MCF 10A (cell line): ENCODE measurements around the gene ICE2. TPM values are rescaled to one million over a fixed set of nuclear protein-coding genes. Genes with fewer than 3 reads are reported as not detected.

ENCODE experiments used
- Bru-seq: library from RNA; stranded (reverse); fragments of 400-500 nt; gene quantifications from one replicate; lab custom pipeline; 2021; lab: Mats Ljungman, UMichigan
- BruChase-seq, 2 experiments: library from RNA; stranded (reverse); fragments of 400-500 nt; gene quantifications; one replicate each; lab custom pipeline; 2021; lab: Mats Ljungman, UMichigan
- BruUV-seq: library from RNA; stranded (reverse); fragments of 400-500 nt; replicated peaks from 2 replicates; lab custom pipeline; 2021; lab: Mats Ljungman, UMichigan
- CTCF ChIA-PET: fragments of 300-600 bp; sonication (Branson Sonifier 250); formaldehyde crosslinking; extraction: SDS; loops from one replicate; lab custom pipeline; 2021; ENCODE audit warnings: antibody characterized with exemption, inconsistent platforms; lab: Yijun Ruan, JAX
- POLR2A ChIA-PET: fragments of 300-600, 350-650 bp; sonication (Branson Sonifier 250); formaldehyde crosslinking; extraction: SDS; loops from one replicate; lab custom pipeline; 2020; ENCODE audit warnings: antibody characterized with exemption, inconsistent platforms; lab: Yijun Ruan, JAX
- DNase-seq: peaks from one replicate; pipeline ENCODE4 v3.0.0-alpha.2; 2018; ENCODE audit not compliant: unreplicated experiment
- H3K27ac Mint-ChIP-seq: one replicate; pipeline ENCODE4 v1.8.0; 2022; ENCODE audit warnings: mild to moderate bottlenecking, low read depth, mixed read lengths; ENCODE audit not compliant: unreplicated experiment
- H3K27me3 Mint-ChIP-seq: one replicate; pipeline ENCODE4 v1.8.0; 2022; ENCODE audit warnings: mixed read lengths; ENCODE audit not compliant: insufficient read depth, unreplicated experiment
- H3K36me3 Mint-ChIP-seq: one replicate; pipeline ENCODE4 v1.8.0; 2022; ENCODE audit warnings: mild to moderate bottlenecking, moderate library complexity, mixed read lengths; ENCODE audit not compliant: insufficient read depth, unreplicated experiment
- H3K4me1 Mint-ChIP-seq: one replicate; pipeline ENCODE4 v1.8.0; 2022; ENCODE audit warnings: mixed read lengths; ENCODE audit not compliant: insufficient read depth, unreplicated experiment
- H3K4me3 Mint-ChIP-seq: one replicate; pipeline ENCODE4 v1.8.0; 2022; ENCODE audit warnings: mild to moderate bottlenecking, moderate library complexity, mixed read lengths; ENCODE audit not compliant: unreplicated experiment
- H3K9me3 Mint-ChIP-seq: one replicate; pipeline ENCODE4 v1.8.0; 2022; ENCODE audit warnings: mixed read lengths; ENCODE audit not compliant: unreplicated experiment
- intact Hi-C: fragments of 100-400 bp; cut with micrococcal nuclease; formaldehyde crosslinking; loops from 2 replicates; pipeline ENCODE4 v1.14.1; 2022
- long read RNA-seq: library from polyadenylated mRNA; stranded (forward); transcript quantifications from one replicate; pipeline ENCODE4 v2.0.0, GENCODE V29; 2022
- total RNA-seq: library from RNA; stranded (reverse); gene quantifications from 2 replicates; pipeline ENCODE4 v1.2.3, GENCODE V29; 2022
- TF ChIP-seq, protein P1 (sequence below): fragments of 200-600 bp; IDR thresholded peaks from one replicate; pipeline ENCODE4 v1.8.0; 2022; ENCODE audit warnings: antibody characterized with exemption, mild to moderate bottlenecking; ENCODE audit not compliant: unreplicated experiment

Gene ICE2, protein sequence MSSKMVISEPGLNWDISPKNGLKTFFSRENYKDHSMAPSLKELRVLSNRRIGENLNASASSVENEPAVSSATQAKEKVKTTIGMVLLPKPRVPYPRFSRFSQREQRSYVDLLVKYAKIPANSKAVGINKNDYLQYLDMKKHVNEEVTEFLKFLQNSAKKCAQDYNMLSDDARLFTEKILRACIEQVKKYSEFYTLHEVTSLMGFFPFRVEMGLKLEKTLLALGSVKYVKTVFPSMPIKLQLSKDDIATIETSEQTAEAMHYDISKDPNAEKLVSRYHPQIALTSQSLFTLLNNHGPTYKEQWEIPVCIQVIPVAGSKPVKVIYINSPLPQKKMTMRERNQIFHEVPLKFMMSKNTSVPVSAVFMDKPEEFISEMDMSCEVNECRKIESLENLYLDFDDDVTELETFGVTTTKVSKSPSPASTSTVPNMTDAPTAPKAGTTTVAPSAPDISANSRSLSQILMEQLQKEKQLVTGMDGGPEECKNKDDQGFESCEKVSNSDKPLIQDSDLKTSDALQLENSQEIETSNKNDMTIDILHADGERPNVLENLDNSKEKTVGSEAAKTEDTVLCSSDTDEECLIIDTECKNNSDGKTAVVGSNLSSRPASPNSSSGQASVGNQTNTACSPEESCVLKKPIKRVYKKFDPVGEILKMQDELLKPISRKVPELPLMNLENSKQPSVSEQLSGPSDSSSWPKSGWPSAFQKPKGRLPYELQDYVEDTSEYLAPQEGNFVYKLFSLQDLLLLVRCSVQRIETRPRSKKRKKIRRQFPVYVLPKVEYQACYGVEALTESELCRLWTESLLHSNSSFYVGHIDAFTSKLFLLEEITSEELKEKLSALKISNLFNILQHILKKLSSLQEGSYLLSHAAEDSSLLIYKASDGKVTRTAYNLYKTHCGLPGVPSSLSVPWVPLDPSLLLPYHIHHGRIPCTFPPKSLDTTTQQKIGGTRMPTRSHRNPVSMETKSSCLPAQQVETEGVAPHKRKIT
- total RNA-seq (55.1 and 57.9 TPM in 2 replicates), Bru-seq, nascent RNA (percentile 84 among the genes with signal in this experiment), BruChase-seq, experiment 1, labeled RNA remaining after a 6-hour chase (percentile 81 among the genes with signal in this experiment), BruChase-seq, experiment 2, labeled RNA remaining after a 2-hour chase (percentile 88 among the genes with signal in this experiment)
- long read RNA-seq, full-length matches to known transcripts, result 66 of 117 reads
- long read RNA-seq, partial matches to known transcripts, result 17 of 117 reads
- long read RNA-seq, other reads (novel, unspliced or antisense), result 34 of 117 reads

DNA sequence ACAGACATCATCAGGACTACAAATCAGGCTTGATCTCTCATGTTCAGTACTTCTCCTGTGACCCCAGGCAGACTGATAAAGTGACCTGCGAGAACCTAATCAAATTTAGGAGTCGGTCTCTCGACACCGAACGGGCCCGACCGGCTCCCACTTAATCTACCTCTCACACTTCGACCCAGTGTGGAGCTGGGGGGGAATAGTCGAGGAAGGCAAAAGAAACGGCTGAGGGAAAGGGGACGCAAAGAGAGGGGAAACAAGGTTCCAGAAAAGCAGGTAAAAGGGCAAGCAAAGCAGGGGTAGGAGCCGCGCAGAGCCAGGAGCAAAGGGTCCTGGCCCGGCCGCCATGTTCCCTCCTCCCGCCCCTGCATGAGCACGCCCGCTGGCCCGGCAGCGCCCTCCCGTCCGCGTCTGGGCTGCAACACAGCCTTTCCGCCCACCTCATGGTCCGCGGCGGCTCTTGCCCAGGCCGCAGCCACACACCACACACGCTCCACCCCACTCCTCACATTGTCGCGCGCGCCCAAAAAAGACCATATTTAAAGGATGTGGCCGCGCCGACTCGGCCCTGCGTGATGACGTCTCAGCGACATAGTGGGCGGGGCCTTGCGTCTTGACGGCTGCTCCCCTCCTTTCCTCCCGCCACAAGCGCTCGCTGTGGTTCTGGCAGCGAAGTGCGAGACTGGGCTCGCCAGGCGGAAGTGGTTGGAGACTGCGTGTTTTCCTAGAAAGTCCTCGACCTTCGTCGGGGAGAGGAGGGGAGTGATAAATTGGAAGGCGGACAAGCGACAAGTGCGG lies at the start of gene ICE2:
Gene ICE2, minus strand, starts transcription at position 577 of the 795 bp plus-strand sequence. CDS start 1,165 bp downstream, outside the sequence.
- TF ChIP-seq, protein P1, sequence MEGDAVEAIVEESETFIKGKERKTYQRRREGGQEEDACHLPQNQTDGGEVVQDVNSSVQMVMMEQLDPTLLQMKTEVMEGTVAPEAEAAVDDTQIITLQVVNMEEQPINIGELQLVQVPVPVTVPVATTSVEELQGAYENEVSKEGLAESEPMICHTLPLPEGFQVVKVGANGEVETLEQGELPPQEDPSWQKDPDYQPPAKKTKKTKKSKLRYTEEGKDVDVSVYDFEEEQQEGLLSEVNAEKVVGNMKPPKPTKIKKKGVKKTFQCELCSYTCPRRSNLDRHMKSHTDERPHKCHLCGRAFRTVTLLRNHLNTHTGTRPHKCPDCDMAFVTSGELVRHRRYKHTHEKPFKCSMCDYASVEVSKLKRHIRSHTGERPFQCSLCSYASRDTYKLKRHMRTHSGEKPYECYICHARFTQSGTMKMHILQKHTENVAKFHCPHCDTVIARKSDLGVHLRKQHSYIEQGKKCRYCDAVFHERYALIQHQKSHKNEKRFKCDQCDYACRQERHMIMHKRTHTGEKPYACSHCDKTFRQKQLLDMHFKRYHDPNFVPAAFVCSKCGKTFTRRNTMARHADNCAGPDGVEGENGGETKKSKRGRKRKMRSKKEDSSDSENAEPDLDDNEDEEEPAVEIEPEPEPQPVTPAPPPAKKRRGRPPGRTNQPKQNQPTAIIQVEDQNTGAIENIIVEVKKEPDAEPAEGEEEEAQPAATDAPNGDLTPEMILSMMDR, result no peak
- peak; percentile 93 for DNase-seq
- peak within 1 kb of the TSS; percentile 96 for H3K27ac Mint-ChIP-seq
- CTCF ChIA-PET, result interaction anchor here (0.5 to 2.3 kb wide), 5 partner anchors 27 to 699 kb away, joined by 3 to 9 read pairs (median 3); no protein-coding TSS in a partner anchor
- H3K36me3 Mint-ChIP-seq, result peaks cover 15% of the 10 kb centered on the region
- POLR2A ChIA-PET, result interaction anchor here (0.6 to 3.8 kb wide), 38 partner anchors 8 to 1183 kb away, joined by 3 to 24 read pairs (median 4); partner anchors contain the start of genes ANXA2 and BNIP2
- H3K9me3 Mint-ChIP-seq, result no peaks in the 10 kb centered on the region
- intact Hi-C loops, result loop anchor here (1.0 kb wide), 1 partner anchor 70 kb away; no protein-coding TSS in a partner anchor
- no peaks in the 10 kb centered on the region for H3K27me3 Mint-ChIP-seq
- BruUV-seq, result TSS peak; percentile 44
- peaks cover 32% of the 10 kb centered on the region for H3K4me1 Mint-ChIP-seq
- H3K4me3 Mint-ChIP-seq, result peak within 1 kb of the TSS; percentile 90

DNA sequence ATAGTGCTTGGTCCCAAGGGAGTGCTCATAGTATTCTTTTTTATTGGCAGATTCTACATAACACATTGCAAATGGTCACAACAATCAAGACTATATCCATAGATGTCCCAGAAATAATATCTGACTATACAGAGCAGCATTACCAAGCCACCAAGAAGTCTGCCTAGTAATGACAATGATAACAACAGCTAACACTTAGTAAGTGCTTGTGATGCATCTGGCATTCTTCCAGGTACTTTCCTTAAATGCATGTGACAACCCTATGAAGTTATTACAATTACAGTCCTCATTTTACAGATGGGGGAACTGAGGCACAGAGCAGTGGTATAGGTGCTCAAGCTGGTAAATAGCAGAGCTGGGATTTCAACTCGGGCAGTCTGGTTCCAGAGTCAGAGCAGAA lies 49.6 kb upstream of the ICE2 start:
- H3K36me3 Mint-ChIP-seq, result no peaks in the 10 kb centered on the region
- BruUV-seq, result no TSS peak
- TF ChIP-seq, protein P1, result no peak
- H3K4me1 Mint-ChIP-seq, result peaks cover 20% of the 10 kb centered on the region
- no peak overlapping the region for H3K27ac Mint-ChIP-seq
- POLR2A ChIA-PET, result interaction anchor here (0.6 to 1.1 kb wide), 3 partner anchors 13 to 229 kb away, joined by 3 read pairs; no protein-coding TSS in a partner anchor
- peak; percentile 13 for DNase-seq
- CTCF ChIA-PET, result interaction anchor here (1.2 to 1.5 kb wide), 3 partner anchors 8 to 20 kb away, joined by 3 to 7 read pairs (median 4); no protein-coding TSS in a partner anchor
- intact Hi-C loops, result no loop called here
- H3K4me3 Mint-ChIP-seq, result no peak overlapping the region
- no peaks in the 10 kb centered on the region for H3K27me3 Mint-ChIP-seq
- H3K9me3 Mint-ChIP-seq, result no peaks in the 10 kb centered on the region

DNA sequence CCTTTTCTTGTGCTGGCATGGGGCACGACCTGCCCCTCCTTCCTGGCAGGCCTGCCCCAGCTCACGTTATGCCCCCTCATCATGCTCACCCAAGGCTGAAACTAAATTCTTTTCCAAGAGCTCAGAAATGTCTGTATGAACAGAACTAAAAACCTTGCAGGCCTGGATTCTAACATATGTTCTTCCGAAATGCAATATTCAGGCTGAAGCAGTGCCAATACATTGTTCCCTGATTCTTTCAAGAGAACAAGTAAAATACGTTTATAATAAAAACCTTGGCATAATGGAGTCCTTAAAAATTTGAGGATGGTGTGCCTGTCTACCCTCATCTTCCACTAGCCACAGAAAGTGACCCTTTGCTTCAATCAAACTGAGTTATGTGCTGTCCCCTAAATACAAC lies 48.5 kb upstream of the ICE2 start:
- intact Hi-C loops, result no loop called here
- ChIA-PET POLR2A (interaction anchor here (1.1 to 1.2 kb wide), 4 partner anchors 11 to 157 kb away, joined by 3 to 4 read pairs (median 3); no protein-coding TSS in a partner anchor), CTCF (interaction anchor here (1.2 to 1.5 kb wide), 3 partner anchors 18 to 21 kb away, joined by 4 to 5 read pairs (median 4); no protein-coding TSS in a partner anchor)
- Mint-ChIP-seq H3K27me3 (no peaks in the 10 kb centered on the region), H3K4me3 (no peak overlapping the region), H3K36me3 (no peaks in the 10 kb centered on the region), H3K4me1 (peaks cover 26% of the 10 kb centered on the region), H3K9me3 (no peaks in the 10 kb centered on the region), H3K27ac (no peak overlapping the region)
- no TSS peak for BruUV-seq
- DNase-seq, result no peak
- TF ChIP-seq, protein P1, result no peak
